Astrocyte of the cerebellum (primary cell): Measurements from ENCODE around the gene ZNF546.

Source experiments
- DNase-seq: peaks from one replicate; pipeline ENCODE4 v3.0.0-alpha.2; 2011; ENCODE audit warnings: low read depth
- H3K4me3 ChIP-seq: 2 replicates; pipeline ENCODE4 v1.5.1; 2011; ENCODE audit warnings: mild to moderate bottlenecking, low read depth, low read length, moderate library complexity
- in situ Hi-C: cut with HindIII; loops from 2 replicates; pipeline ENCODE4 v1.10.0; 2017; ENCODE audit warnings: low sequenced_read_pairs
- TF ChIP-seq, protein P1 (sequence below): IDR thresholded peaks from 2 replicates; pipeline ENCODE4 v1.5.1; 2012; ENCODE audit warnings: low read length, low read depth, moderate library complexity, mild to moderate bottlenecking; ENCODE audit errors: missing control alignments

The ZNF546 gene

DNA sequence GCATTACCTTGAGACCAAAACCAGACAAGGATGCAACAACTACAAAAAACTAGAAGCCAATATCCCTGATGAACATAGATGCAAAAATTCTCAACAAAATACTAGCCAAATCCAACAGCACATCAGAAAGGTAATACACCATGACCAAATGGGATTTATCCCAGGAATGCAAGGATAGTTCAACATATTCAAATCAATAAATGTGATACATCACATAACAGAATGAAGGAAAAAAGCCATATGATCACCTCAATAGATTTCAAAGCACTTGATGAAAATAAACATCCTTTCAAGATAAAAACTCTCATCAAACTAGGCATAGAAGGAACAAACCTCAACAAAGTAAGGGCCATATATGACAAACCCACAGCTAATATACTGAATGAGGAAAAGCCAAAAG lies 10.2 kb upstream of the ZNF546 start:
- DNase-seq, result no peak
- in situ Hi-C loops, result no loop called here
- TF ChIP-seq, protein P1, sequence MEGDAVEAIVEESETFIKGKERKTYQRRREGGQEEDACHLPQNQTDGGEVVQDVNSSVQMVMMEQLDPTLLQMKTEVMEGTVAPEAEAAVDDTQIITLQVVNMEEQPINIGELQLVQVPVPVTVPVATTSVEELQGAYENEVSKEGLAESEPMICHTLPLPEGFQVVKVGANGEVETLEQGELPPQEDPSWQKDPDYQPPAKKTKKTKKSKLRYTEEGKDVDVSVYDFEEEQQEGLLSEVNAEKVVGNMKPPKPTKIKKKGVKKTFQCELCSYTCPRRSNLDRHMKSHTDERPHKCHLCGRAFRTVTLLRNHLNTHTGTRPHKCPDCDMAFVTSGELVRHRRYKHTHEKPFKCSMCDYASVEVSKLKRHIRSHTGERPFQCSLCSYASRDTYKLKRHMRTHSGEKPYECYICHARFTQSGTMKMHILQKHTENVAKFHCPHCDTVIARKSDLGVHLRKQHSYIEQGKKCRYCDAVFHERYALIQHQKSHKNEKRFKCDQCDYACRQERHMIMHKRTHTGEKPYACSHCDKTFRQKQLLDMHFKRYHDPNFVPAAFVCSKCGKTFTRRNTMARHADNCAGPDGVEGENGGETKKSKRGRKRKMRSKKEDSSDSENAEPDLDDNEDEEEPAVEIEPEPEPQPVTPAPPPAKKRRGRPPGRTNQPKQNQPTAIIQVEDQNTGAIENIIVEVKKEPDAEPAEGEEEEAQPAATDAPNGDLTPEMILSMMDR, result no peak
- no peak overlapping the region for H3K4me3 ChIP-seq

DNA sequence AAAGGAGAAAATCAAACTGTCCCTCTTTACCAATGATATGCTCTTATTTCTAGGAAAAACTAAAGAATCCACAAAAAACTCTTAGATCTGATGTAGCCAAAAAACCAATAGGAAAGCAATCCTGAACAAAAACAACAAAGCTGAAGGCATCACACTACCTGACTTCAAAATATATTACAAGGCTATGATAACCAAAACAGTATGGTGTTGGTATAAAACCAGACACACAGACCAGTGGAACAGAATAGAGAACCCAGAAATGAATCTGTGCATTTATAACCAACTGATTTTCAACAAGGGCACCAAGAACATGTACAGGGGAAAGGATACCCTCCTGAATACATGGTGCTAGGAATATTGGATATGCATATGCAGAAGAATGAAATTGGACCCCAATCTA lies 9.7 kb upstream of the ZNF546 start:
- DNase-seq, result no peak
- in situ Hi-C loops, result no loop called here
- H3K4me3 ChIP-seq, result no peak overlapping the region
- TF ChIP-seq, protein P1, result no peak

DNA sequence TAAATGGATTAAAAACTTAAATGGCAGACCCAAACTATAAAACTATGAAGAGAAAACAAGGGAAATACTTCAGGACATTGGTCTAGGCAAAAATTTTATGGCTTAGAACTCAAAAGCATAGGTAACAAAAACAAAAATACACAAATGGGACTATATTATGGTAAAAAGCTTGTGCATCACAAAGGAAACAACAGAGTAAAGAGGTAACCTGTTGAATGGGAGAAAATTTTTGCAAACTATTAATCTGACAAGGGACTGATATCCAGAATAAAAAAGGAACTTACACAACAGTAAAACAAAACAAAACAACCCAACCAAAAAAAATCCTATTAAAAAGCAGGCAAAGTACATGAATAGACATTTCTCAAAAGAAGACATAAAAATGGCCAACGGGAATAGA lies 9.3 kb upstream of the ZNF546 start:
- in situ Hi-C loops, result no loop called here
- no peak for DNase-seq
- H3K4me3 ChIP-seq, result no peak overlapping the region
- TF ChIP-seq, protein P1, result no peak

DNA sequence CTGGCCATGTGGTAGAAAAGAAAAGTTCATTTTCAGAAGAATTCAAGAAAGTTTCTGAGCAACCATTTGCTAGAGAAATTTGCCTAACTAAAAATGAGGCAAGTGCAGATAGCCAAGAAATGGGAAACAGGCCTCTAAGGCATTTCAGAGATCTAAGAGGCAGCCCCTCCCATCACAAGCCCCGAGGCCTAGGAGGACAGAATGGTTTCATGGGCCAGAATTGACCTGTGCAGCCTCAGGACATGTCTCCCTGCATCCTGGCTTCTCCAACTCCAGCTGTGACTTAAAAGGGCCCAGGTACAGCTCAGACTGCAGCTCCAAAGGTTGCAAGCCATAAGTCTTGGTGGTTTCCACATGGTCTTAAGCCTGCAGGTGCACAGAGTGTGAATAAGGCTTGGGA lies 3.3 kb upstream of the ZNF546 start:
- in situ Hi-C loops, result no loop called here
- no peak for DNase-seq
- TF ChIP-seq, protein P1, result no peak
- H3K4me3 ChIP-seq, result no peak overlapping the region

DNA sequence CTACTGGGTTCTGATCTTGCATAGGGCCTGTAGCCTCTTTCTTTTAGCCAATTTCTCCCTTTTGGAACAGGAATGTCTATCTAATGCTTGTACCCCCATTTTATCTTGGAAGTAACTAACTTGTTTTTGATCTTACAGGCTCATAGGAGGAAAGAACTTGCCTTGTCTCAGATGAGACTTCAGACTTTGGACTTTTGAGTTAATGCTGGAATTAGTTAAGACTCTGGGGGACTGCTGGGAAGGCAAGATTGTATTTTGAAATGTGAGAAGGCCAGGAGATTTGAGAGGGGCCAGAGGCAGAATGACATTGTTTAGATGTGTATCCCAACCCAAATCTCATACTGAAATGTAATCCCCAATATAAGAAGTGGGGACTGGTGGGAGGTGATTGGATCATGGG lies 2.5 kb upstream of the ZNF546 start:
- no peak overlapping the region for H3K4me3 ChIP-seq
- in situ Hi-C loops, result no loop called here
- TF ChIP-seq, protein P1, result no peak
- no peak for DNase-seq

DNA sequence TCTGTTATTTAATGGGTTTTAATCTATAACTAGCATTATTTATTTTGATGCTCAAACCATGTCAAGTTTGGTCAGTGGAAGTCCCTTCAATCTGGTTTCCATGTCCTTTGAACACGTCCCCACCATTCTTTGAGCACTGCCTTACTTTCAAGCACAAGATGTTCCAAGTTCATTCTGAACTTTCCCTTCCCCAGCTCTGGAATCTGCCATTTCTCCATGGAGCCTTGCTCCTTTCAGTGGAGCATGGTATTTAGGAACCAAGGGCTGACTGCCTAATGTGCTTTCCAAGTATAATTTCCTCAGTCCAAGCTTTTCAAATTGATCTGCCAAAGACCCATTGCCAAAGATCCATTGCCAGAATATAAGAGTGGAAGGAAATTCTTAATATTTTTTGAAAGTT lies 1.1 kb upstream of the ZNF546 start:
- TF ChIP-seq, protein P1, result no peak
- H3K4me3 ChIP-seq, result peak overlapping the region; percentile 60
- DNase-seq, result no peak
- in situ Hi-C loops, result no loop called here
